ENCODE measurements around the gene BSPRY. TPM values are rescaled to one million over a fixed set of nuclear protein-coding genes. Genes with fewer than 3 reads are reported as not detected.

BSPRY gene
- total RNA-seq = 1 to 10 TPM; 5.7 to 6.6 TPM

DNA sequence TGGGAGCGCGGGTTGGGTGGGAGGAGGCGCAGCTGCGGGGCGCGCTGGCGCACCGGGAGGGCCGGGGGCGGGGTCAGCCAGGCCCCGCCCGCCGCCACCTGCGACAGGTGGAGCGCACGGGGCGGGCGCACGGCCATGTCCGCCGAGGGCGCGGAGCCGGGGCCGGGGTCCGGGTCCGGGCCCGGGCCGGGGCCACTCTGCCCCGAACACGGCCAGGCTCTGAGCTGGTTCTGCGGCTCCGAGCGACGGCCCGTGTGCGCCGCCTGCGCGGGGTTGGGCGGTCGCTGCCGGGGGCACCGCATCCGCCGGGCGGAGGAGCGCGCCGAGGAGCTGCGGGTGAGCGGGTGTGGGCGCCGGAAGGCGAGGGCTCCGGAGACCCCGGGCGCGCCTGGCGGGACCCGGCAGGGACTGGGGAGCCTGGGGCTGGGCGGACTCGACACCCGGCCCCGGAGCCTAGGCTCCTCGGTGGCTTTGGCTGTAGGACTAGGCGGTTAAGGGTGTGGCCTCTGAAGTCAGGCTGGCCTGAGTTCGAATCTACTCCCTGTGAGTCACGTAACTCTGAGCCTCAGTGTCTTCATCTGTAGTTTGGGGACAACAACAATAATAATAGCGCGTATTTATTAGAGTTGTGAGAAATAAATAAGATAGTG is at the start of gene BSPRY:
BSPRY (plus strand) TSS at position 97 of the 650 bp plus-strand sequence; CDS start at position 136, 39 bp downstream.
- Mint-ChIP-seq H3K9me3 (ENCODE audit: low read depth) (no peaks in the 10 kb centered on the region), H3K27ac (peak within 1 kb of the TSS; percentile 71), H3K27me3 (peaks cover 37% of the 10 kb centered on the region), H3K4me1 (peaks cover 48% of the 10 kb centered on the region), H3K36me3 (ENCODE audit: low read depth) (no peaks in the 10 kb centered on the region), H3K4me3 (peak within 1 kb of the TSS; percentile 75)
- POLR2A ChIA-PET = interaction anchor here (1.2 to 1.3 kb wide), 2 partner anchors 9 to 61 kb away, joined by 3 to 5 read pairs; partner anchors contain the start of genes C9orf43, POLE3 and WDR31
- CTCF ChIA-PET = interaction anchor here (0.9 to 2.8 kb wide), 6 partner anchors 10 to 80 kb away, joined by 3 to 11 read pairs (median 4); partner anchors contain the start of gene WDR31
- DNase-seq (peak; percentile 48), ATAC-seq (peak; percentile 42)
- intact Hi-C loops (cut with DNase I, micrococcal nuclease) = loop anchor here (1.0 to 10.0 kb wide), 7 partner anchors 9 to 295 kb away; partner anchors contain the start of genes WDR31 (in 2 of the 2), ALAD (in 1 of the 2), C9orf43 (in 1 of the 2) and CDC26 (in 1 of the 2)

- Mint-ChIP-seq H3K36me3 (ENCODE audit: low read depth) (no peaks in the 10 kb centered on the region), H3K4me3 (no peak overlapping the region), H3K9me3 (ENCODE audit: low read depth) (no peaks in the 10 kb centered on the region), H3K27me3 (peaks cover 2% of the 10 kb centered on the region), H3K27ac (no peak overlapping the region), H3K4me1 (no peaks in the 10 kb centered on the region)
- ATAC-seq (no peak), DNase-seq (no peak)
- CTCF ChIA-PET = interaction anchor here (0.9 kb wide), 1 partner anchor 290 kb away, joined by 3 read pairs; no protein-coding TSS in a partner anchor
- POLR2A ChIA-PET = no interaction called here
- intact Hi-C loops (cut with DNase I, micrococcal nuclease) = no loop called here
These were observed 49.5 kb upstream of the BSPRY start for GRCh38 chr9:113299800-113300292.

DNA sequence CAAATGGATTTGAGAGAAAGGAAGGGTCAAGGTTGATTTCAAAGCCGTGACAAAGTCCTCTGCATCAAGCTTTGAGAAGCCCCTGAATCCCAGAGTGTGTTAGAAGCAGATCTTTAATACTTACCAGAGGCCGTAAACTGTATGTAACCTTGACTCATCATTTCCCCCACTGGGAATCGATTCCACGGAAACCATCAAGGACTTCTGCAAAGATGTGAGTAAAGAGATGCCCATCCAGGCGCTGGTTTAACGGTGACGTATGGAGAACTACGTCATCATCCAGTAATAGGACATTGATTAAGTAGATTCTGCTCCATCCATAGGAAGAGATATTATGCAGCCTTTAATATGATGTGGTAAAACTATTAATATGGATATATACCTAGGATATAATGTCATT is 47.8 kb upstream of the BSPRY start:
- H3K4me1 Mint-ChIP-seq = no peaks in the 10 kb centered on the region
- no peaks in the 10 kb centered on the region for H3K36me3 Mint-ChIP-seq (ENCODE audit: low read depth)
- no peak for DNase-seq
- intact Hi-C loops (cut with DNase I, micrococcal nuclease) = no loop called here
- H3K27ac Mint-ChIP-seq = no peak overlapping the region
- POLR2A ChIA-PET = no interaction called here
- CTCF ChIA-PET = interaction anchor here (0.6 to 1.1 kb wide), 2 partner anchors 24 to 74 kb away, joined by 3 read pairs; no protein-coding TSS in a partner anchor
- no peak for ATAC-seq
- H3K9me3 Mint-ChIP-seq (ENCODE audit: low read depth) = no peaks in the 10 kb centered on the region
- H3K4me3 Mint-ChIP-seq = no peak overlapping the region
- peaks cover 2% of the 10 kb centered on the region for H3K27me3 Mint-ChIP-seq

GRCh38 chr9:113302792-113303418 is 46.4 kb upstream of the BSPRY start, which contains the start of gene RNF183:
Gene RNF183 (minus strand): TSS chr9:113303376. CDS start chr9:113298184, 5,192 bp downstream.
- CTCF ChIA-PET = no interaction called here
- intact Hi-C loops (cut with DNase I, micrococcal nuclease) = no loop called here
- DNase-seq (no peak), ATAC-seq (no peak)
- Mint-ChIP-seq H3K27ac (no peak within 1 kb of the TSS), H3K9me3 (ENCODE audit: low read depth) (no peaks in the 10 kb centered on the region), H3K27me3 (peaks cover 2% of the 10 kb centered on the region), H3K4me3 (no peak within 1 kb of the TSS), H3K4me1 (no peaks in the 10 kb centered on the region), H3K36me3 (ENCODE audit: low read depth) (no peaks in the 10 kb centered on the region)
- POLR2A ChIA-PET = no interaction called here

DNA sequence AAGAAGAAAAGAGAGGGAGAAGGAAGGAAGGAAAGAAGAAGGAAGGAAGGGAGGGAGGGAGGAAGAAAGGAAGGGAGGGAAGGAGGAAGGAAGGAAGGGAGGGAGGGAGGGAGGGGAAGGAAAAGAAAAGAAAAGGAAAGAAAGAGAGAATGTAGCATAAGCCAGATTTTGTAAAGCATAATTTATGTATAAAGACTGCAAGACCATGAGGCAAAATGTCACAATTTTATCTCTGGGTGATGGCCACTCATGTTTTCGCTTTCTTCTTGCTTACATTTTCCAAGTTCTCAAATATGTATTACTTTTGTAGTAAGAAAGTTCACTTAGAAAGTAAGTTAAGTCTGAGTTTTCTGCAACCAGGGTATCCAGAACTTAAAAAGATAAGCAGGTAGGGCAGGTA is 42.8 kb upstream of the BSPRY start:
- CTCF ChIA-PET = interaction anchor here (0.7 kb wide), 1 partner anchor 13 kb away, joined by 3 read pairs; no protein-coding TSS in a partner anchor
- no peaks in the 10 kb centered on the region for H3K4me1 Mint-ChIP-seq
- H3K9me3 Mint-ChIP-seq (ENCODE audit: low read depth) = no peaks in the 10 kb centered on the region
- intact Hi-C loops (cut with DNase I, micrococcal nuclease) = loop anchor here in 1 of 2 experiments (5.0 kb wide), 1 partner anchor 351 kb away; no protein-coding TSS in a partner anchor
- H3K27ac Mint-ChIP-seq = no peak overlapping the region
- no peaks in the 10 kb centered on the region for H3K36me3 Mint-ChIP-seq (ENCODE audit: low read depth)
- POLR2A ChIA-PET = no interaction called here
- H3K27me3 Mint-ChIP-seq = peaks cover 2% of the 10 kb centered on the region
- DNase-seq (no peak), ATAC-seq (no peak)
- no peak overlapping the region for H3K4me3 Mint-ChIP-seq

DNA sequence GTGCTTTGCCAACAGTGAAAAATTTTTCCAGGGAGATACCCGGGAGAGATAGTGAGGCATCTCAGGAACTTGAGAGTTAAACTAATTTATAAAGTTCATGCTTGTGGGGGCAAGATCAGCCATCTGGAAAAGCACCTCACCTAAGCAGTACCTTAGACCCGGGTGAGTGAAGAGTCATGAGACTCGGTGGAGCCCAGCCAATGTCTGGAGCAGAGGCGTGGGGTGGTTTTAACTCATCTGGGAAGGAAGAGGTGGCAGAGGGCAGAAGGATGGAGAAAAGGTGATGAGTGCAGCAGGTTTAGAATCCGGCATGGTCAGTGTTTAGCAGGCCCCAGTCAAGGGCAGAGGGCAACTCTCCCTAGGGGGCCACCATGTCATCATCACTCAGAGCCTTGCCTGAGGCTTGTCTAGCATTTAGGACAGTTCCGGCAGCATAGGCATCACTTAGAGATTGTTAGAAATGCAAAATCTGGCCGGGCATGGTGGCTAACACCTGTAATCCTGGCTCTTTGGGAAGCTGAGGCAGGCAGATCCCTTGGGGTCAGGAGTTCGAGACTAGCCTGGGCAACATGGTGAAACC is 41.9 kb upstream of the BSPRY start:
- Mint-ChIP-seq H3K4me3 (no peak overlapping the region), H3K9me3 (ENCODE audit: low read depth) (no peaks in the 10 kb centered on the region), H3K4me1 (no peaks in the 10 kb centered on the region), H3K36me3 (ENCODE audit: low read depth) (no peaks in the 10 kb centered on the region), H3K27ac (no peak overlapping the region), H3K27me3 (peaks cover 2% of the 10 kb centered on the region)
- ChIA-PET POLR2A (no interaction called here), CTCF (no interaction called here)
- ATAC-seq (no peak), DNase-seq (no peak)
- intact Hi-C loops (cut with DNase I, micrococcal nuclease) = loop anchor here in 1 of 2 experiments (5.0 kb wide), 1 partner anchor 350 kb away; no protein-coding TSS in a partner anchor

GRCh38 chr9:113309204-113309813 is 40.0 kb upstream of the BSPRY start:
- no peaks in the 10 kb centered on the region for H3K9me3 Mint-ChIP-seq (ENCODE audit: low read depth)
- no peaks in the 10 kb centered on the region for H3K27me3 Mint-ChIP-seq
- H3K4me1 Mint-ChIP-seq = no peaks in the 10 kb centered on the region
- intact Hi-C loops (cut with DNase I, micrococcal nuclease) = loop anchor here (1.0 to 5.0 kb wide), 4 partner anchors 91 to 349 kb away; partner anchors contain the start of gene ALAD (in 1 of the 2)
- no peak overlapping the region for H3K4me3 Mint-ChIP-seq
- DNase-seq = peak; percentile 42
- ChIA-PET CTCF (interaction anchor here (1.2 to 1.4 kb wide), 6 partner anchors 37 to 347 kb away, joined by 3 to 6 read pairs (median 3); no protein-coding TSS in a partner anchor), POLR2A (no interaction called here)
- peak; percentile 65 for ATAC-seq
- no peaks in the 10 kb centered on the region for H3K36me3 Mint-ChIP-seq (ENCODE audit: low read depth)
- H3K27ac Mint-ChIP-seq = no peak overlapping the region

- ATAC-seq (no peak), DNase-seq (no peak)
- Mint-ChIP-seq H3K4me3 (no peak overlapping the region), H3K27me3 (no peaks in the 10 kb centered on the region), H3K27ac (no peak overlapping the region), H3K4me1 (no peaks in the 10 kb centered on the region), H3K9me3 (ENCODE audit: low read depth) (no peaks in the 10 kb centered on the region), H3K36me3 (ENCODE audit: low read depth) (no peaks in the 10 kb centered on the region)
- CTCF ChIA-PET = interaction anchor here (0.6 to 1.5 kb wide), 10 partner anchors 9 to 347 kb away, joined by 3 to 6 read pairs (median 3); no protein-coding TSS in a partner anchor
- intact Hi-C loops (cut with DNase I, micrococcal nuclease) = no loop called here
- POLR2A ChIA-PET = no interaction called here
These were observed 38.8 kb upstream of the BSPRY start for GRCh38 chr9:113310538-113310937.

DNA sequence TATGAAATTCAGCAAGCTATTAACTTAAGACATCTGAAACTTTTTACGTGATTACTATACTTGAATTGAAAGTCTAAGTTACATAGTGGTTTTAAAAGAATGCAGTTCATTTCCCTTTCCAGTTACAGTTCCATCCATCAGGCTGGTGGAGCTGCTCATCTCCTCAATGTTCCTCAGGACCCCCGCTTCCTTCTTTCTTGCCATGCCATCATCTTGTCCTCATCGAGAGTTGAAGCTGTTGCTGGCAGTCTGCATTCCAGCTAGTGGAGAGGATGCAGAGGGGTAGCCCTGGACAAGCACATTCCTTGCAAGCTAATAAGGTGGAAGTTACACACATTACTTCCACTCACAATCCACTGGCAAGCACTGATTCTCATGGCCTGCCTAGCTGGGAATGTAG is 37.4 kb upstream of the BSPRY start:
- no peaks in the 10 kb centered on the region for H3K36me3 Mint-ChIP-seq (ENCODE audit: low read depth)
- ChIA-PET CTCF (interaction anchor here (0.7 to 1.8 kb wide), 4 partner anchors 15 to 344 kb away, joined by 3 to 5 read pairs (median 4); no protein-coding TSS in a partner anchor), POLR2A (interaction anchor here (0.6 to 0.8 kb wide), 2 partner anchors 15 to 28 kb away, joined by 3 read pairs; partner anchors contain the start of gene WDR31)
- intact Hi-C loops (cut with DNase I, micrococcal nuclease) = no loop called here
- no peaks in the 10 kb centered on the region for H3K9me3 Mint-ChIP-seq (ENCODE audit: low read depth)
- no peaks in the 10 kb centered on the region for H3K4me1 Mint-ChIP-seq
- no peak overlapping the region for H3K27ac Mint-ChIP-seq
- H3K4me3 Mint-ChIP-seq = no peak overlapping the region
- DNase-seq (no peak), ATAC-seq (no peak)
- H3K27me3 Mint-ChIP-seq = no peaks in the 10 kb centered on the region

GRCh38 chr9:113313261-113313660 is 36.1 kb upstream of the BSPRY start:
- H3K4me1 Mint-ChIP-seq = no peaks in the 10 kb centered on the region
- CTCF ChIA-PET = interaction anchor here (1.3 to 1.8 kb wide), 2 partner anchors 14 to 343 kb away, joined by 3 to 4 read pairs; no protein-coding TSS in a partner anchor
- no peak overlapping the region for H3K27ac Mint-ChIP-seq
- POLR2A ChIA-PET = no interaction called here
- H3K9me3 Mint-ChIP-seq (ENCODE audit: low read depth) = no peaks in the 10 kb centered on the region
- DNase-seq (no peak), ATAC-seq (no peak)
- no peaks in the 10 kb centered on the region for H3K27me3 Mint-ChIP-seq
- no peak overlapping the region for H3K4me3 Mint-ChIP-seq
- no peaks in the 10 kb centered on the region for H3K36me3 Mint-ChIP-seq (ENCODE audit: low read depth)
- intact Hi-C loops (cut with DNase I, micrococcal nuclease) = no loop called here

DNA sequence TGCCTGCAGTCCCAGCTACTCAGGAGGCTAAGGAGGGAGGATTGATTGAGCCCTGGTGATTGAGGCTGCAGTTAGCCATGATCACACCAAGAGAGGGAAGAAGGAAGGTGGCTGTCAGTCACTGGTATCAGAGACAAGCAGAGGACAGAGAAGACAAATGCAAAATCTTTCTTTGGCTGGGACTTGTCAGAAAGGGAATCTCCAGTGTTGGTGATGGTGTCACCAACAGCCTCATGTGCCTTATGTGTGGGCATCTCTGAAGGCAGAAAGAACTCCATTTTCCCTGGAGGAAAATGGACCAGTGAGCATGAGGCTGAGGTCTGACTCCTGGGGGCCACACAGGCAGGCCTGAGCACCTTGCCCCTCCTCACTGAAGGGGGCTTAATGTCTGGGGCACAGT is 34.1 kb upstream of the BSPRY start:
- no peak for DNase-seq
- H3K4me1 Mint-ChIP-seq = no peaks in the 10 kb centered on the region
- no peaks in the 10 kb centered on the region for H3K27me3 Mint-ChIP-seq
- no peaks in the 10 kb centered on the region for H3K36me3 Mint-ChIP-seq (ENCODE audit: low read depth)
- intact Hi-C loops (cut with DNase I, micrococcal nuclease) = no loop called here
- no peak for ATAC-seq
- ChIA-PET CTCF (interaction anchor here (0.6 kb wide), 1 partner anchor 95 kb away, joined by 3 read pairs; the partner anchor contains the start of genes C9orf43 and POLE3), POLR2A (no interaction called here)
- no peak overlapping the region for H3K4me3 Mint-ChIP-seq
- H3K9me3 Mint-ChIP-seq (ENCODE audit: low read depth) = no peaks in the 10 kb centered on the region
- no peak overlapping the region for H3K27ac Mint-ChIP-seq
